Measurements from ENCODE around the gene COL11A2.

COL11A2 gene

DNA sequence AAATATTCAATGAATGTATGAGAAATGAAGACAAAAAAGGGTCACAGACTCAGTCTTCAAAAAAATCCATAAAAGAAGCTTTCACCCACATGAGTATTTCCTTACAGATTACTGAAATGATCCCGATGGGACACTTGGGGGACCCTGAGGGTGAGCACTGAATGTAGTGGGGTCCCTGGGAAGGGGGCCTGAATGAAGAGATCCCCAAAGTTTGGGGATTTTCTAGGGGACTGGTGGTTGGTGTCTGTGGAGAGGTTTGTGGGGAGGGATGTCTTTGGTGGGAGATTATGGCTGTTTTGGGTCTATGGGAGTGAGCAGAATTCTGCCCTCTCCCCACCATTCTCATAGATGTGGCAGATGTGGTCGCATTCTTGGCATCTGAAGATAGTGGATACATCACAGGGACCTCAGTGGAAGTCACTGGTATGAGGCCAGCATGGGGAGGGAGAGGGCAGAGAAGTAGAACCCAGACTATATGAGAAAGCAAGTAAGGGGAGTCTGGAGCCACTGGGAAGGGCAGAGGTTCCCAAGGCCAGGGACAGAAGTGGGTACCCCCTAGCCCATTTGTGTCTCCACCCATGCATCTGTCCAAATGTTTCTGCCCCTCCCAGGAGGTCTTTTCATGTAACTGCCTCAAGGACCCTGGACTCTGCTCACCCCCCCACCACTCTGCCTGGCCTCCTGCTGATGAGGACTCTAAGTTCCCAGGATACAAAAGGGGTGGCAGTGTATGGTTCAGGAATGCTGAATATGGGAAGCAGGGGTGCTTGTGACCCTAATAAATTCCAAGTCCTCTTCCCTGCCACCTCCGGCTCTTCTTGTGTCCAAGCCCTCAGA lies 14.0 kb upstream of the COL11A2 start:
- FAIRE-seq = no peak

DNA sequence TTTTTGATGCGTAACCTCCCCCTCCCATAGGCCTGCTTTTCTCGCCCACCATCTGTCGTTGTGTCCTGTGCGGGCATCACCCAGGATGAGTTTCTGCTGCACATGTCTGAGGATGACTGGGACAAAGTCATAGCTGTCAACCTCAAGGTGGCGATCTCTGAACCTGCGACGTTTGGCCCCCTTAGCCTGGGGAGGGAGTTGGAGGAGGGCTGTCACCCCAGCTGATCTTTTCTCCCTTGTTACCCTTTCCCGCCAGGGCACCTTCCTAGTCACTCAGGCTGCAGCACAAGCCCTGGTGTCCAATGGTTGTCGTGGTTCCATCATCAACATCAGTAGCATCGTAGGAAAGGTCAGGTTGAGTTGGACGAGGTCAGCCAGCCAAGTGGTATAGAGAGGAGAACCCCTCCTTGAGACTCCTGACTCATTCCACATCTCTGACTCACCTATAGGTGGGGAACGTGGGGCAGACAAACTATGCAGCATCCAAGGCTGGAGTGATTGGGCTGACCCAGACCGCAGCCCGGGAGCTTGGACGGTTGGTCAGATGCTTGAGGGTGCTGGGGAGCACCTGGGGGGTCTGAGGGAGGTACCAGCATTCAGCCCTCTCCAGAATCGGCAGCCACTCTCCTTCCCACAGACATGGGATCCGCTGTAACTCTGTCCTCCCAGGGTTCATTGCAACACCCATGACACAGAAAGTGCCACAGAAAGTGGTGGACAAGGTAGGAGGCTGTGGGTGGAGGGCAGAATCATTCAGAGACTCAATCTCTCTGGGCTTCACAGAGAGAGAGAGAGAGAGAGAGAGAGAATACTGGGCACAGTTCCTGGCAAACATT lies 13.1 kb upstream of the COL11A2 start:
- no peak for FAIRE-seq

- FAIRE-seq = no peak
Measured at GRCh38 chr6:33204415-33205190, 12.3 kb upstream of the COL11A2 start, which contains the start of gene HSD17B8. HSD17B8 (plus strand) TSS chr6:33204655; CDS start chr6:33204669, 14 bp downstream.

DNA sequence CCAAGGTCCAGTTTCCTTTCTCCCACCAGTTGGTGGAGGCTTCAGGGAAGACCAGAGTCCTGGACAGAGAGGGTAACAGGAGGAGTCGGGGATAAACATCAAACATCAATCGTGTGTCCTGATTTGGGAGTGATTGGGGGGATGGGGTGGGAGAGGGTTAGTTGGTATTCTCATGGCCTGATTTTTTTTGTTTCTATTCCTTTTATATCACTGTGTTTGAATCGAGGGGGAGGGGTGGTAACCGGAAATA lies 11.8 kb upstream of the COL11A2 start:
- no peak for FAIRE-seq

DNA sequence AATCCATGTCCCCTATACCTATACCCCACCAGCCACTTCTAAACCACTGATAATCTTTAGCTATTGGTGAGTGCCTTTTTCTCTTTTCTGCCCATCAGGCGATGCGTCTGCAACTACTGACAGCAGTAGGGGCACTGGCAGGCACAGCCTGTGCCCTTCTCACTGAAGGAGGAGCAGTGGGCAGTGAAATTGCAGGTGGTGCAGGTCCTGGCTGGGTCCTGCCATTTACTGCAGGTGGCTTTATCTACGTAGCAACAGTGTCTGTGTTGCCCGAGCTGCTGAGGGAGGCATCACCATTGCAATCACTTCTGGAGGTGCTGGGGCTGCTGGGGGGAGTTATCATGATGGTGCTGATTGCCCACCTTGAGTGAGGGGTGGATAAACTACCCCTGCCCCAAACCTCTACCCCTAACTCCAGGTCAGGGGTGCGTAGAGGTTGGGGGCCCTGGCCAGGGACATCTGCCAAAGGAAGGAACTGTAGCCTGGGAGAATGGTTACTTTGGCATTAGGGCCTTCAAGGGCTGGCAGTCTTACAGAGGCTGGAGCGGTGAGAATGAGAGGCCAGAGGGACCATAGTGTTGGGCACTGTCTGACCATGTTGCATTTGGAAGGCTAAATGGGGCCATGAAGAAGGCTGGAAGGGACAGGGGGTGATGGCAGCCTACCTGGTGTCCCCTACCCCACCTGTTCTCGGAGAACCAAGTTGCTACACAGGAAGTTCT lies 11.3 kb upstream of the COL11A2 start:
- FAIRE-seq = no peak

GRCh38 chr6:33202799-33203198 lies 10.5 kb upstream of the COL11A2 start:
- no peak for FAIRE-seq

GRCh38 chr6:33201935-33202334 lies 9.7 kb upstream of the COL11A2 start:
- FAIRE-seq = no peak

GRCh38 chr6:33201147-33201545 lies 8.9 kb upstream of the COL11A2 start:
- no peak for FAIRE-seq

GRCh38 chr6:33200219-33201146 lies 8.2 kb upstream of the COL11A2 start, which contains the start of the genes RXRB and SLC39A7:
RXRB (minus strand) TSS chr6:33200665; CDS start chr6:33200476, 189 bp downstream.
SLC39A7 (plus strand) TSS chr6:33200867; CDS start chr6:33201246, 379 bp downstream.
- FAIRE-seq = peak; percentile 63

DNA sequence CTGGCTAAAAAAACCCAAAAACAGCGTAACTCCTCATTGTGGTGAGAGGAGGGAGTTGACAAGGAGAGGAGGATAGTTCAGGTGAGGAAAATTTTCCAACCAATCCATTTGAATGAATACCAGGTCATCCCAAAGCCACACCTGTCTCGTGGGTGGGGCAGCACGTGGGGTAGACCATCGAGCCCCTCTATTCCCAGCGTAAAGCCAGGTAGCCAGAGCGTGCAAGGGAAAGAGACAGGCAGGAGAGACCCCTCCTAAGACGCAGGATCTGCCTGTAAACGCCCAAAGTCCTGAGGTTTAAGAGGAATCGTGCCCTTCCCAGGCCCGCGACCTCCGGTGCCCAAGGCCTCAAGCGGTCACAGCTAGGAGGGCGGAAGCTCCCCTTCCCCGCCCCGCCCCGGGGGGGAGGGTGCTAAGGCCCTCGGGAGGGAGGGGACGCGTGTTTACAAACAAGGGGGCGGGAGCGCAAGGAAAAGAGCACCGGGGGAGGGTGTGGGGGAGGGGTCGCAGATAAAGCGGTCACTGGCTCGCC lies 7.5 kb upstream of the COL11A2 start:
- no peak for FAIRE-seq

GRCh38 chr6:33198853-33199436 lies 6.7 kb upstream of the COL11A2 start:
- no peak for FAIRE-seq

GRCh38 chr6:33198159-33198852 lies 6.0 kb upstream of the COL11A2 start:
- no peak for FAIRE-seq

DNA sequence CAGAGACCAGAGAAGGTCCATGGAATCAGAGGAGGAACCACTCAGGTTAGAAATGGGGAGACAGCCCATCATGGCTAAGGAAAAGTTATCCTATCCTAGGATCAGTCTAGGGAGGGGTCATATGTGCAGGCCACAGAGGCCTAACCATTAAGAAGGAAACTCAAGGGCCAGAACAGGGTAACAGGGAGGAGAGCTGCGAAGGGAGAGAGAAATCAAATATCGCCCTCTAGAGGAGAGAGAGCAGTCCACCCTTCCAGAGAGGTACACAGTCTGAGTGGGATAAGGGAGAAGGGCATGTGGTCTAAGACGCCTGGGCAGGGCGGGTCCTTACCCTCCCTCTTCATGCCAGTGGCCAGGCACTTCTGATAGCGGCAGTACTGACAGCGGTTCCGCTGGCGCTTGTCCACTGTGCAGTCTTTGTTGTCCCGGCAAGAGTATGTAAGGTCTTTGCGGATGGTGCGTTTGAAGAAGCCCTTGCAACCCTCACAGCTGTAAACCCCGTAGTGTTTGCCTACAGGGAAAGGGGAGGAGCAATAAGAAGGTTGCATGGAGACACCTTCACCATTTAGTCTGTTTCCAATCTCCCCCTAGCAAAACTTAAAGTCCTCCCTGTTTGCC lies 5.3 kb upstream of the COL11A2 start:
- FAIRE-seq = no peak

GRCh38 chr6:33195304-33196165 lies 3.3 kb upstream of the COL11A2 start:
- FAIRE-seq = no peak

GRCh38 chr6:33194431-33194979 lies 2.2 kb upstream of the COL11A2 start:
- FAIRE-seq = no peak

- FAIRE-seq = no peak
Measured at GRCh38 chr6:33193619-33194018, 1.4 kb upstream of the COL11A2 start.

GRCh38 chr6:33192671-33193602 lies 670 bp upstream of the COL11A2 start:
- FAIRE-seq = no peak

Measured in A204.1 (cell line).